ENCODE data around the gene THOC3.
"Not testable (repeated sequence)": the region's sequence is repeated elsewhere in the genome, so short reads cannot be mapped to it uniquely, and the experiment has no call there.

DNA sequence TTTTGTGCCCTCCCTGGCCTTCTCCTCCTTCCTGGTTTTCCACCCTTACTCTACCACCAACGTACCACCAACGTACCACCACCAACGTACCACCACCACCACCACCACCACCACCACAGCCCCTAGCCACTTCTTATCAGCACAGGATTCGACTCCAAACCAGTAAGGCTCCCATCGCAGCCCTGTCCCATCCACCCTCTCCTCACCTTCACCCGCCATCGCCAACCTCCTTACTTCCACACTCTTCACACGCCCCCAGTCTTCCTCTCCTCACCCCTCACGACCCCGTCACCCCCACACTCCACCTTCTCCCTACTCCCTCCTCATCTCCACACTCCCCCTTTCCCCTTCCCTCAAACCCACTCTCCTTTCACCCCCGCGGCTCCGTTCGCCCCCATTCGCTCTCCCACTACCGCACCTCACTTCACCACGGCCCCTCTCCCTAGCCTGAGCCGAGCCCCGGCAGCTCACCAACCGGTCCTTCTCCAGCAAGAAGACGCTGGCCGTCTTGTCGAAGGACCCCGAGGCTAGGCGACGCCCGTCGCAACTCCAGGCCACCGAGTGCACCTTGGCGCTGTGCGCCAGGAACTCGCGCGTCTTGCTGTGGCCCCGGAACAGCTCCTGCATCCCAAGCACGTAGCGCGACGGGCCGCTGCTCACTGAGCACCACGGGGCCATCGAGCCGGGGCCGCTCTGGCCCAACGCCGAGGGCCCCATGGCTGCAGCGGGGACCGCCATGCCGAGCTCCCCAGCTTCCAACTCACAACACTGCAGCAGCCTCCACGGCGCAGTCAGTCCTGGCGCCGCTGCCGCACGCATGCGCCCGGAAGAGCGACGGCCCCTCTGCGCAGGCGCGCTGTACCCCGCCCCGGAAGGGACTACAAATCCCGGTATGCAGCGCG lies at the start of gene THOC3:
- TF ChIP-seq EZH2phosphoT487 (conservative IDR thresholded peaks at IDR 0.05; ENCODE audit: low read length): not testable (repeated sequence)
- TF ChIP-seq, protein P1, sequence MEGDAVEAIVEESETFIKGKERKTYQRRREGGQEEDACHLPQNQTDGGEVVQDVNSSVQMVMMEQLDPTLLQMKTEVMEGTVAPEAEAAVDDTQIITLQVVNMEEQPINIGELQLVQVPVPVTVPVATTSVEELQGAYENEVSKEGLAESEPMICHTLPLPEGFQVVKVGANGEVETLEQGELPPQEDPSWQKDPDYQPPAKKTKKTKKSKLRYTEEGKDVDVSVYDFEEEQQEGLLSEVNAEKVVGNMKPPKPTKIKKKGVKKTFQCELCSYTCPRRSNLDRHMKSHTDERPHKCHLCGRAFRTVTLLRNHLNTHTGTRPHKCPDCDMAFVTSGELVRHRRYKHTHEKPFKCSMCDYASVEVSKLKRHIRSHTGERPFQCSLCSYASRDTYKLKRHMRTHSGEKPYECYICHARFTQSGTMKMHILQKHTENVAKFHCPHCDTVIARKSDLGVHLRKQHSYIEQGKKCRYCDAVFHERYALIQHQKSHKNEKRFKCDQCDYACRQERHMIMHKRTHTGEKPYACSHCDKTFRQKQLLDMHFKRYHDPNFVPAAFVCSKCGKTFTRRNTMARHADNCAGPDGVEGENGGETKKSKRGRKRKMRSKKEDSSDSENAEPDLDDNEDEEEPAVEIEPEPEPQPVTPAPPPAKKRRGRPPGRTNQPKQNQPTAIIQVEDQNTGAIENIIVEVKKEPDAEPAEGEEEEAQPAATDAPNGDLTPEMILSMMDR (IDR thresholded peaks at IDR 0.05; ENCODE audit: insufficient read depth, low read length, poor library complexity, severe bottlenecking): not testable (repeated sequence)
